ENCODE results near the gene ZC3H12C. TPM values are rescaled to one million over a fixed set of nuclear protein-coding genes. Genes with fewer than 3 reads are reported as not detected.

Gene ZC3H12C
- total and polyA plus RNA-seq, 10 of the 15 experiments (the other 5 are each of a cell fraction or from before 2014, with no cell fraction given), result 0.31 to 31.0 (median 3.7) TPM

DNA sequence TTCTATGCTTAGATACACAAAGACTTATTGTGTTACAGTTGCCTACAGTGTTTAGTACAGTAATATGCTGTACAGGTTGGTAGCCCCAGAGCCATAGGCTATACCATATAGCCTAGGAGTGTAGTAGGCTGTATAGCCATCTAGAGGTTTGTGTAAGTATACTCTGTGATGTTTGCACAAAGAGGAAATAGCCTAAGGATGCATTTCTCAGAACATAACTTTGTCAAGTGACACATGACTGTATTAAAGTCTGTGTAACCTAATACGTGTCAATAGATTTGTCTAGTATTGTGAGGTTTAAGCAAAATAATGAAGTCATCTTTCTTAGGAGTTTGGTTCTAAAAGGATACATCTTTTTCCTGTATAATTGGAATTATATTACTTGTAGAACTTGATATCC, 5.5 kb downstream of the ZC3H12C start (continued):
- no peak for TF ChIP-seq FOXM1 (IDR thresholded peaks at IDR 0.05; ENCODE audit: low read depth, low read length)
- TF ChIP-seq EGR1 (IDR thresholded peaks at IDR 0.05; ENCODE audit: borderline replicate concordance in 1 of 2, low read depth in 2 of 2, low read length in 2 of 2), result no peak
- TF ChIP-seq JUNB (IDR thresholded peaks at IDR 0.05), result no peak
- TF ChIP-seq YBX1 (IDR thresholded peaks at IDR 0.05), result no peak
- TF ChIP-seq RB1 (IDR thresholded peaks at IDR 0.05; ENCODE audit: borderline replicate concordance), result no peak; the same call in 1 of the 2 replicates
- TF ChIP-seq RAD51 (IDR thresholded peaks at IDR 0.05), result peak; percentile 30; the same call in 1 of the 2 replicates
- no peak for TF ChIP-seq NFIC (IDR thresholded peaks at IDR 0.05; ENCODE audit: low read depth, low read length)
- TF ChIP-seq, protein P1, sequence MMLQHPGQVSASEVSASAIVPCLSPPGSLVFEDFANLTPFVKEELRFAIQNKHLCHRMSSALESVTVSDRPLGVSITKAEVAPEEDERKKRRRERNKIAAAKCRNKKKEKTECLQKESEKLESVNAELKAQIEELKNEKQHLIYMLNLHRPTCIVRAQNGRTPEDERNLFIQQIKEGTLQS (IDR thresholded peaks at IDR 0.05; ENCODE audit: borderline replicate concordance, extremely low read depth, low read depth, low read length), result no peak
- no peak for TF ChIP-seq ZNF207 (IDR thresholded peaks at IDR 0.05; ENCODE audit: borderline replicate concordance)
- TF ChIP-seq CHD2 (IDR thresholded peaks at IDR 0.05; ENCODE audit: borderline replicate concordance, low read depth, low read length), result no peak
- TF ChIP-seq NR2C2 (IDR thresholded peaks at IDR 0.05; ENCODE audit: borderline replicate concordance, control insufficient read depth, insufficient read length, low read depth), result no peak
- TF ChIP-seq MXI1 (IDR thresholded peaks at IDR 0.05; ENCODE audit: low read depth, low read length), result no peak
- TF ChIP-seq SP1 (IDR thresholded peaks at IDR 0.05; ENCODE audit: low read depth, low read length), result no peak
- TF ChIP-seq SIX5 (IDR thresholded peaks at IDR 0.05; ENCODE audit: low read depth, low read length, severe bottlenecking), result no peak
- TF ChIP-seq RBBP5 (conservative IDR thresholded peaks at IDR 0.05), result no peak
- TF ChIP-seq EED (IDR thresholded peaks at IDR 0.05; ENCODE audit: low read depth), result no peak
- no peak for TF ChIP-seq POLR2AphosphoS5 (IDR thresholded peaks at IDR 0.05; ENCODE audit: low read length)
- no peak for TF ChIP-seq CHD1 (IDR thresholded peaks at IDR 0.05; ENCODE audit: low read depth, low read length)
- no peak for TF ChIP-seq MEF2B (IDR thresholded peaks at IDR 0.05; ENCODE audit: partially characterized antibody, poor library complexity, severe bottlenecking)
- no peak for TF ChIP-seq STAT3 (IDR thresholded peaks at IDR 0.05; ENCODE audit: low read depth, low read length)
- TF ChIP-seq EP300 (IDR thresholded peaks at IDR 0.05; ENCODE audit: borderline replicate concordance in 1 of 2, control insufficient read depth in 1 of 2, low read depth in 2 of 2, low read length in 2 of 2), result peak in 1 of 2 experiments; percentile 30; a peak in 1 of 4 replicates
- TF ChIP-seq, protein P2, sequence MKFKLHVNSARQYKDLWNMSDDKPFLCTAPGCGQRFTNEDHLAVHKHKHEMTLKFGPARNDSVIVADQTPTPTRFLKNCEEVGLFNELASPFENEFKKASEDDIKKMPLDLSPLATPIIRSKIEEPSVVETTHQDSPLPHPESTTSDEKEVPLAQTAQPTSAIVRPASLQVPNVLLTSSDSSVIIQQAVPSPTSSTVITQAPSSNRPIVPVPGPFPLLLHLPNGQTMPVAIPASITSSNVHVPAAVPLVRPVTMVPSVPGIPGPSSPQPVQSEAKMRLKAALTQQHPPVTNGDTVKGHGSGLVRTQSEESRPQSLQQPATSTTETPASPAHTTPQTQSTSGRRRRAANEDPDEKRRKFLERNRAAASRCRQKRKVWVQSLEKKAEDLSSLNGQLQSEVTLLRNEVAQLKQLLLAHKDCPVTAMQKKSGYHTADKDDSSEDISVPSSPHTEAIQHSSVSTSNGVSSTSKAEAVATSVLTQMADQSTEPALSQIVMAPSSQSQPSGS (IDR thresholded peaks at IDR 0.05; ENCODE audit: low read length), result 0 out of 2 replicates have a peak, but pooled peaks have one; percentile 12
- TF ChIP-seq STAT1 (conservative IDR thresholded peaks at IDR 0.05), result no peak
- TF ChIP-seq TCF7 (IDR thresholded peaks at IDR 0.05; ENCODE audit: borderline replicate concordance), result no peak
- TF ChIP-seq PAX8 (IDR thresholded peaks at IDR 0.05), result no peak
- peak; percentile 77; the same call in 1 of the 2 replicates for TF ChIP-seq SMARCA5 (IDR thresholded peaks at IDR 0.05)
- TF ChIP-seq TCF3 (IDR thresholded peaks at IDR 0.05; ENCODE audit: borderline replicate concordance, insufficient read depth, low read depth, low read length), result no peak
- no peak for TF ChIP-seq CHD4 (IDR thresholded peaks at IDR 0.05)
- TF ChIP-seq, protein P3, sequence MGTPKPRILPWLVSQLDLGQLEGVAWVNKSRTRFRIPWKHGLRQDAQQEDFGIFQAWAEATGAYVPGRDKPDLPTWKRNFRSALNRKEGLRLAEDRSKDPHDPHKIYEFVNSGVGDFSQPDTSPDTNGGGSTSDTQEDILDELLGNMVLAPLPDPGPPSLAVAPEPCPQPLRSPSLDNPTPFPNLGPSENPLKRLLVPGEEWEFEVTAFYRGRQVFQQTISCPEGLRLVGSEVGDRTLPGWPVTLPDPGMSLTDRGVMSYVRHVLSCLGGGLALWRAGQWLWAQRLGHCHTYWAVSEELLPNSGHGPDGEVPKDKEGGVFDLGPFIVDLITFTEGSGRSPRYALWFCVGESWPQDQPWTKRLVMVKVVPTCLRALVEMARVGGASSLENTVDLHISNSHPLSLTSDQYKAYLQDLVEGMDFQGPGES (IDR thresholded peaks at IDR 0.05), result no peak
- TF ChIP-seq, protein P4, sequence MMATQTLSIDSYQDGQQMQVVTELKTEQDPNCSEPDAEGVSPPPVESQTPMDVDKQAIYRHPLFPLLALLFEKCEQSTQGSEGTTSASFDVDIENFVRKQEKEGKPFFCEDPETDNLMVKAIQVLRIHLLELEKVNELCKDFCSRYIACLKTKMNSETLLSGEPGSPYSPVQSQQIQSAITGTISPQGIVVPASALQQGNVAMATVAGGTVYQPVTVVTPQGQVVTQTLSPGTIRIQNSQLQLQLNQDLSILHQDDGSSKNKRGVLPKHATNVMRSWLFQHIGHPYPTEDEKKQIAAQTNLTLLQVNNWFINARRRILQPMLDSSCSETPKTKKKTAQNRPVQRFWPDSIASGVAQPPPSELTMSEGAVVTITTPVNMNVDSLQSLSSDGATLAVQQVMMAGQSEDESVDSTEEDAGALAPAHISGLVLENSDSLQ (IDR thresholded peaks at IDR 0.05), result no peak
